Kasumi-1 (cell line): ENCODE results near the gene CMTM8.

ENCODE experiments used
- DNase-seq, 2 experiments: peaks; one replicate each; lab custom pipeline; 2025; lab: John Stamatoyannopoulos, UW

The CMTM8 gene

DNA sequence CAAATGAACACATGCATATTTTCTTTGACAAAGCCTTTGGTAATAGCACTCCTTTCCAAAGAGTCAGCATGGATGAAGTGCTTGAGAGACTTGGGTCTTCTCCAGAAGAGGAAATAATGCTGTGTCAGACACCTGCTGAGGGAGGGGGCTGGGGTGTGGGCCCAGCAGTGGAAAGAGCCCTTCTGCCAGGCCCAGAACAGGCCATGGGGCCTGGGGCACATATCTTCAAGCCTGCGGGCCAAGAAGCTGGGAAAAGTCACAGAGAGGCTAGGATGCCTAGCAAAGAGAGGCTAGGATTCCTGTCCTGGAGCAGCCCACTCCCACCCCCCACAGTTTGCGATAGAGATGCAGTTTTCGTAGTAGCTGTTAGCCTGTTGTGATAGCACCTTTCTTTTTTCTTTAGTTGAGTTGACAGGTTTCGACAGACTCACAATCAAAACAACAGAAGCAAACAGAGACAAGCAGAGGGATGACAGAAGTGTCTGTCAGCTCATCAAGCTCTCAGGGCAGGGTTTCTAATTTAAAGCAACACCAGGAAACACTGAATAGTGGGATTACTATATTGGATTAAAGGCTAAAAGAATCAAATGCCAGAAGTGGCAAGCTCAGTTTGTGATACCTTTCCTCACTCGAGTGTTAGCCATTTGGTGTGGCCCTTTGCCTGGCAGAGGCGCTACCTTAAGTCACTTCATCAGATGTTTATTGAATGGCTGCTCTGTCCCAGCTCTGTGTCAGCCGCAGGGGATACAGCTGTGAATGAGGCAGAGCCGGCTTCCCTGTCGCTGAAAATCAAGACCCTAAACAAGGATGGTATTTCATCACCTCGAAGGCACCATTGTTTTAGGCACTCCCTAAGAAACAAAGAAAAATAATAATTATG, 172.1 kb downstream of the CMTM8 start:
- DNase-seq, result no peak

DNA sequence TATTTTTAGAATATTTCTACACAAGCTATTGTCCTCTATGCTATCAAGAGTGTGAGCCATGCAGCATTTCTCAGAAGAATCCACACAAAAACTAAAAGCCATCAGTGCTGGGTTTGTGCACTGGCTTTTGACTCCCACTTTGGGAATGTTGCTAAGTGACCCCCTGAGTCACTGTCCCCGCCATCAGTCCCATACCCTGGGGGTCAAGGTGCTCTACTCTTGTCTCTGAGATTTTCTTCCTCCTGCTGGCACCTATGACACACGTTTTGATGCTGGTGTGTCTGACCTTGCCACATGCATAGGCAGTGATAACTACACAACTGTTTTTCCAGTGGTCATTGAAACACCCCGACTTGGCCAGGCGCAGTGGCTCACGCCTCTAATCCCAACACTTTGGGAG, 173.0 kb downstream of the CMTM8 start:
- DNase-seq, result no peak

DNA sequence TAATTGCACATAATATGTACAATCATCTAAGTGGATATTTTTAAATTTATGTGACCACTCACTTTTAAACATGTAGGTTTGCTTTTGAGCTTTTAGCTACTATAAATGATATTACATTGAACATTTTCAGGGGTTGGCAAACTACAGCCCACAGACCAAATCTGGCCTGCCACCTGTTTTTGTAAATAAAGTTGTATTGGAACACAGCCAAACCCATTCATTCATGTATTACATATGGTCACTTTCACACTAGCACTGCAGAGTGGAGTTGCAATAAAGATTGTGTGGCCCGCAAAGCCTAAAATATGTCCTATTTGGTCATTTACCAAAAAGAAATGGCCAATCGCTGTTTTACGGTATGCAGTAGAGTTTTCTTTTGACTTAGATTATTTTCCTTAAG, 174.4 kb downstream of the CMTM8 start:
- DNase-seq, result no peak

DNA sequence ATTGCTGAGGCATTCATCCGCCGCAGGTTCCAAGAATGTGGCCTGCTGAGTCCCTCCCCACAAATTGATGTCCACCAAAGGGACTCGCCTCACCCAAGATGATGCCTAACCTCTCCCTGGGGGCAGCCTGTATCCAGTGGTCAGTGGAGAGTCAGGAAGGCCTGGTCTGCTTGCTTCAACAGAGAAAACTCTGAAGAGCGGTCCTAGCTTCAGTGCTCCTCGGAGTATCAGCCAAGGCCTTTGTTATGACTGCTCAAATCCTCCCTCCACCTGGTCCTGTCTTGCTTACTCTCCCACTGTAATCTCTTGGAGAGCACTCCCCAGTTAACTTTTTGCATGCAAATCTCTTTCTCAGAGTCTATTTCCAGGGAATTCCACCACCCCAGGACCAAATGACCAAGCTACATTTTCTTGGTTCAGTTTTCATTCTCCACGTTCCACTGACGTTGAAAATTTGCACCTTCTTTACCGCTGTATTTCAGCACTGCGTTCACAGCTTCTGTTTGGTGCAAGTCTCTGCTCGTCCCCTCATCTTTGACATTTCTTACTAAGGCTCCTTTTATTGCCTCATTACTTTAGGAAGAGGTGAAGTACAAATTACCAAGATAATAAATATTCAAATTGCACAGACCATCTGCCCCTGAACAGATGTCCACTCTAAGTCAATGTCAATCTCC, 175.5 kb downstream of the CMTM8 start:
- no peak for DNase-seq

DNA sequence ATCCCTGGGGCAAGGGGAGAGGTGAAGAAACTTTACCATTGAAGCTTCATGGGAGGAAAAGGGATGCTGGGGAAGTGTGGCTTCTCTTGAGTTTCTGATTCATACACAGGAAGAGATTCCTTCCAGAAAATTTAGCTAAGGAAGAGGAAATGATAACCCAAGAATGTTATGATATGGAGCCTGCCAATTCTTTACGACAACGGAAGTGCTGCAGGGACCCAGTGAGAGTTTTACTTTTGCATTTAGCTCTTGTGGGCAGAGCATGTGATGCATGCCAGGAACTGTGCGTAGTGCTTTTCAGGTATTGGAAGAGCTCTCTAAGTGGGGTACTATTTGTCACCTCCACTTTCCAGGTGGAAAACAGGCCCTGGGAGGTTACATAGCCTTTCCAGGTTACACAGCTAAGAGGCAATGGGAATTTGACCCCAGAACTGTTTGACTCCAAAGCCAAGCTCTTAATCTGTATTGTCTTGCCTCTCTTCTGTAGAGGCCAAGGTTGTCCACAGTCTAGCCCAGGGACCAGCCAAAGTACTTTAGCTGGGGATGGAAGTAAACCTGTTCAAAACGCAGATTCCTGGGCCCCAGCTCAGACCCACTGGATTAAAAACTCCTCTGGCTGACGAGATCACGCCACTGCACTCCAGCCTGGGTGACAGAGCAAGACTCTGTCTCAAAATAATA, 176.2 kb downstream of the CMTM8 start:
- peak; percentile 65 to 81 for DNase-seq

DNA sequence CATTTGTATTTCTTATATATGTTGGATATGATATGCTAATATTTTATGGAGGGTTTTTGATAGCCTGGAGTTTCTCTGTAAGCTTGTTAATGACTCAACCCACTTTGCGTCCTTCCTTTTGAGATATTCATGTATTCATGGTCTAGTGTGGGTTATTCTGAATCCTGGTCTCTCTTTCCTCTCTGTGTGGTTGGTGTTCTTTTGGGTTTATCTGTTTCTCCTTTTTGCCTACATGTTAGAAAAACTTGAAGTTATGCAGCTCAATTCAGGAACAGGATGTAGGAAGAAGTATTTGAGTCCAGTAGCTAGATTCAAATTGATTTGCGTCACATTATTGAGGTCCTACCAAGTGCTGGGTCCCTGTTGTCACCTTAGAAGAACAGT, 181.3 kb downstream of the CMTM8 start:
- DNase-seq, result peak; percentile 58 to 84
